ENCODE measurements around the gene TSPAN14.
A peak's percentile ranks its signal among the peaks of the same experiment; 100 is the strongest.

The TSPAN14 gene

DNA sequence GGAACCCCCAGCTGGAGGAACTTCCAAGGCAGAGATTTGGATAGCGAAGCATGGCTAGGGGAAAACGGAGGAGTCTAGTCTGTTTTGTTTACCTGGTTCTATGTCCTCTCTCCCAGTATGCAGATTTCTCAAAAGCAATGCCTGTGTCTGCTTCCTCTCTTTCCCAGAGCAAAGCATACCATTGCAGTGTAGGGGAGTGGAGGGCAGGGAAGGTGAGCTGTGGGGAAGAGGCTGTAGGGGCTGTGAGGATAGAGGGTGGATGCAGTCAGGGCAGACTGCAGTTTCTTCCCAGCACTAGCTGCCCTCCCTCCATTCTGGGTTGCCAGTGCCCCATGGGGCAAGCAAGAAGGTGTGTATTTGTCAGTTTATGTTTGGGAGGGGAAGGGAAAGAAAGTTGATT is 16.9 kb upstream of the TSPAN14 start:
- in situ Hi-C loops (cut with HindIII; ENCODE audit: low sequenced_read_pairs): no loop called here

DNA sequence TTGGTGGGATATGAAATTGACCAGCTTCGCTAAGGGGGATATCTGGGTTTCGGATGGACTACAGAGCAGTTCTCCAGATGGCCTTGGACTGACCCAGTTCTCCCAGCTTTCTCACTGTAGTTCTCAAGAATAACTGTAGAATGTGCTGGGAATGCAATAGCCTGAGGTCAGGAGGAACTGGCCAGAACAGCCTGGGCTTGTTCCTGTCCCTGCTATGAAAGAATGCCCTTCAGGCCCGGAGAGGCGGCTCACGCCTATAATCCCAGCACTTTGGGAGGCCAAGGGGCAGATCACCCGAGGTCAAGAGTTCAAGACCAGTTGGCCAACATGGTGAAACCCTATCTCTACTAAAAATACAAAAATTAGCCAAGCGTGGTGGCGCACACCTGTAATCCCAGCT is 12.3 kb upstream of the TSPAN14 start:
- no peak overlapping the region for H3K4me3 ChIP-seq (ENCODE audit: low read depth, low read length)
- TF ChIP-seq, protein P1, sequence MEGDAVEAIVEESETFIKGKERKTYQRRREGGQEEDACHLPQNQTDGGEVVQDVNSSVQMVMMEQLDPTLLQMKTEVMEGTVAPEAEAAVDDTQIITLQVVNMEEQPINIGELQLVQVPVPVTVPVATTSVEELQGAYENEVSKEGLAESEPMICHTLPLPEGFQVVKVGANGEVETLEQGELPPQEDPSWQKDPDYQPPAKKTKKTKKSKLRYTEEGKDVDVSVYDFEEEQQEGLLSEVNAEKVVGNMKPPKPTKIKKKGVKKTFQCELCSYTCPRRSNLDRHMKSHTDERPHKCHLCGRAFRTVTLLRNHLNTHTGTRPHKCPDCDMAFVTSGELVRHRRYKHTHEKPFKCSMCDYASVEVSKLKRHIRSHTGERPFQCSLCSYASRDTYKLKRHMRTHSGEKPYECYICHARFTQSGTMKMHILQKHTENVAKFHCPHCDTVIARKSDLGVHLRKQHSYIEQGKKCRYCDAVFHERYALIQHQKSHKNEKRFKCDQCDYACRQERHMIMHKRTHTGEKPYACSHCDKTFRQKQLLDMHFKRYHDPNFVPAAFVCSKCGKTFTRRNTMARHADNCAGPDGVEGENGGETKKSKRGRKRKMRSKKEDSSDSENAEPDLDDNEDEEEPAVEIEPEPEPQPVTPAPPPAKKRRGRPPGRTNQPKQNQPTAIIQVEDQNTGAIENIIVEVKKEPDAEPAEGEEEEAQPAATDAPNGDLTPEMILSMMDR (IDR thresholded peaks at IDR 0.05; ENCODE audit: low read depth, low read length): no peak
- DNase-seq (ENCODE audit: low read depth, low spot score): no peak
- in situ Hi-C loops (cut with HindIII; ENCODE audit: low sequenced_read_pairs): no loop called here

More for the DNA sequence above, 16.9 kb upstream of the TSPAN14 start:
- no peak for DNase-seq (ENCODE audit: low read depth, low spot score)
- no peak overlapping the region for H3K4me3 ChIP-seq (ENCODE audit: low read depth, low read length)
- TF ChIP-seq, protein P1 (IDR thresholded peaks at IDR 0.05; ENCODE audit: low read depth, low read length): no peak

DNA sequence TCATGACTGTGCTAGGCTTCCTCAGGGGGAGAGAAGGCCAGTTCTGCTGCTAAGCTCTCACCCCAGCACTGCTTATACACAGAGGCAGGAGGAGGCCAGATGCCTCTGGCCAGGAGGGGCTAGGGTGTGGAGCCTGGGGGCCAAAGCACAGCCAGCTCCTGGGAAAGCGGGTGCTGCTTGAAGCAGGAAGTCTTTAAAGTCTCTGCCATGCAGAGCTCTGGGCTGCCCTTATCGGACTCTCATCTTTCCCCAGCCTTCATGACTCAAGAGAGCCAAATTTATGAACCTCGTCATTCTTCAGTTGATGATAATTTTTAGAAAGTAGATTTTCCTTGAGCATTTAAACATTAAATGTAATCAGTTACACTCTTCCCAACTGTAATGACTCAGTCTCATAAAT is 11.2 kb upstream of the TSPAN14 start:
- in situ Hi-C loops (cut with HindIII; ENCODE audit: low sequenced_read_pairs): no loop called here
- TF ChIP-seq, protein P1 (IDR thresholded peaks at IDR 0.05; ENCODE audit: low read depth, low read length): no peak
- DNase-seq (ENCODE audit: low read depth, low spot score): no peak
- no peak overlapping the region for H3K4me3 ChIP-seq (ENCODE audit: low read depth, low read length)

DNA sequence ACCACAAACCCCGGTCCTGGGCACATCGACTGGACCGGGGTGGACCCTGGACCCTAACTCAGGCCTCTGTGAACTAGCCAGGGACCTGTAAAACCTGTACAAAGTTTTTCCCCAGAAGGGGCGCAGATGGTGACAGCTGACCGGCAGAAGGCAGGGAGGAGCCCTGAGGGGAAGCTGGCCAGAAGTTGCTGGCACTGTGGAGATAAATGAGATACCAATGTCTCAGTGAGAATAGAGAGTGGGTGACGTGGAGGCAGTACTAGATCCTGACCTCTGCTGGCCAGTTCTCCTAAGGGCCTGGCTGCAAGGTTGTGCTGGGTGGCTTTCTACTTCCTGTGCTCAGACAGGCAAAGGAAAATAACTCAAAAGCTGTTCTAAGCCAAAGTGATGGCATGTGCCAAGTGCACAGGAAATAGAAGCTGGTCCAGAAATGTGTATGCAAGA is 10.6 kb upstream of the TSPAN14 start:
- TF ChIP-seq, protein P1 (IDR thresholded peaks at IDR 0.05; ENCODE audit: low read depth, low read length): peak; percentile 56
- no peak for DNase-seq (ENCODE audit: low read depth, low spot score)
- no peak overlapping the region for H3K4me3 ChIP-seq (ENCODE audit: low read depth, low read length)
- in situ Hi-C loops (cut with HindIII; ENCODE audit: low sequenced_read_pairs): no loop called here

DNA sequence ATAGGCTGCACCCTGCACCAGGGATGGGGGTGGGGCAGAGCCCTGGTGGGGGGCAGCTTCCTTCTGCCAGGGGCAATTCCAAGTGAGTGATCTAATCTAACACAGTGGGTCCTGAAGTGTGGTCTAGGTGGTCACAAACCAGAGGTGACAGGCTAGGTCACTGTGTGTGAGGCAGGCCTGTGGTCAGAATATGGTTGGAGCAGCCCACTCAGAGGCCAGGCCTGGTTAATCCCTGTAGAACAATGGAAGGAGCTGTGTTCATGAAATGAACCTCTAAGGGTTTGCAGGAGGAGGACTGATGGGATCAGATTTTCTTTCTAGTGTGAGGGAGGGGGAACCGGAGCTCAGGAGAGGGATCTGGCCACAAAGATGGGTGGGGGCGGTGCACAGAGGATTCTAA is 10.0 kb upstream of the TSPAN14 start:
- TF ChIP-seq, protein P1 (IDR thresholded peaks at IDR 0.05; ENCODE audit: low read depth, low read length): no peak

DNA sequence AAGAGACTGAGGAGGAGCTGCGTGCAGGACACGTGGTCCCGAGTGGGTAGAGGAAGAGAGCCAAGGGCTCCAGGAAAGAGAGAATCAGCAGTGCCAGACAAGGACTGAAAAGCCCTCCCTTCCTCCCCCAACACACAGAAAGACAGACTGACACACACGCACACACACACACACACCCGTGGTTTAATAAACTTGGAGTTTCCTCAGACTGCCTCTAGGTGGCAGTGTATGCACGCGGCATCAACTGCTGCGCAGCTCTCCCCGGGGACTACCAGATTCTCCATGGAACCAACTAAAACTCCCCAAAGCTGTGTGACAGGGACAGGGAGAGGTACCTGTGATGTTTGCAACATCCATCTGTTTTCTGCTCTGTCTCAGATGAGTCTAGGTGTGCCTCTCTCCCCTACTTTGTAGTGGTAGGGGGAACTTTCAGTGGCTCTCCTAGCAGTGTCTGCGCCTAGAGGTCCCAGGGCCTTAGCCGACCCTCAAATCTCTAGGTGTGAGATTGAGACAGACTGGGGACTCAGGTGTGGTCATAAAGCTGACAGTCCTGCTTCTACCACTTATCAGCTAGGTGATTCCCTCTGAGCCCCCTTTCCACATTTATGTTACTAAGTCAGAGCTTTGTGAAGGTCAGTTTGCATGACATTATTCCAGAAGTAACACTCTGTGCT is 9.3 kb upstream of the TSPAN14 start:
- peak; percentile 79 for DNase-seq (ENCODE audit: low read depth, low spot score)
- TF ChIP-seq, protein P1 (IDR thresholded peaks at IDR 0.05; ENCODE audit: low read depth, low read length): peak; percentile 83
- no peak overlapping the region for H3K4me3 ChIP-seq (ENCODE audit: low read depth, low read length)
- in situ Hi-C loops (cut with HindIII; ENCODE audit: low sequenced_read_pairs): no loop called here

More for the DNA sequence above, 10.0 kb upstream of the TSPAN14 start:
- in situ Hi-C loops (cut with HindIII; ENCODE audit: low sequenced_read_pairs): no loop called here
- no peak for DNase-seq (ENCODE audit: low read depth, low spot score)
- H3K4me3 ChIP-seq (ENCODE audit: low read depth, low read length): no peak overlapping the region
